ENCODE data around the gene ZNF549.

The ZNF549 gene

GRCh38 chr19:57566396-57567265 is 39.5 kb downstream of the ZNF549 start:
- DNase-seq (ENCODE audit: low spot score), result no peak

- no peak for DNase-seq (ENCODE audit: low spot score)
These were observed 43.6 kb downstream of the ZNF549 start for GRCh38 chr19:57570707-57571106.

GRCh38 chr19:57572415-57572947 is 45.3 kb downstream of the ZNF549 start:
- no peak for DNase-seq (ENCODE audit: low spot score)

- DNase-seq (ENCODE audit: low spot score), result no peak
These were observed 49.5 kb downstream of the ZNF549 start for GRCh38 chr19:57576661-57577060.

GRCh38 chr19:57578487-57579205 is 51.5 kb downstream of the ZNF549 start, which contains the start of gene ZNF416:
ZNF416 (minus strand) TSS chr19:57578911; CDS start chr19:57578704, 207 bp downstream.
- DNase-seq (ENCODE audit: low spot score), result peak; percentile 99

- no peak for DNase-seq (ENCODE audit: low spot score)
These were observed 56.0 kb downstream of the ZNF549 start for GRCh38 chr19:57583104-57583520.

GRCh38 chr19:57583521-57584416 is 56.6 kb downstream of the ZNF549 start, which contains the start of gene ZIK1:
ZIK1 (plus strand) TSS chr19:57584145; CDS start chr19:57584357, 212 bp downstream.
- peak; percentile 93 for DNase-seq (ENCODE audit: low spot score)

GRCh38 chr19:57587529-57587928 is 60.4 kb downstream of the ZNF549 start:
- no peak for DNase-seq (ENCODE audit: low spot score)

- DNase-seq (ENCODE audit: low spot score), result no peak
These were observed 72.2 kb downstream of the ZNF549 start for GRCh38 chr19:57599377-57599760.

GRCh38 chr19:57599761-57600383 is 72.7 kb downstream of the ZNF549 start, which contains the start of gene ZNF530:
ZNF530 (plus strand) TSS chr19:57599885; CDS start chr19:57604346, 4,461 bp downstream.
- DNase-seq (ENCODE audit: low spot score), result peak; percentile 90

GRCh38 chr19:57606931-57607330 is 79.8 kb downstream of the ZNF549 start:
- no peak for DNase-seq (ENCODE audit: low spot score)
